ENCODE data around the gene LAMB1.
"Not testable (repeated sequence)": the region's sequence is repeated elsewhere in the genome, so short reads cannot be mapped to it uniquely, and the experiment has no call there.

DNA sequence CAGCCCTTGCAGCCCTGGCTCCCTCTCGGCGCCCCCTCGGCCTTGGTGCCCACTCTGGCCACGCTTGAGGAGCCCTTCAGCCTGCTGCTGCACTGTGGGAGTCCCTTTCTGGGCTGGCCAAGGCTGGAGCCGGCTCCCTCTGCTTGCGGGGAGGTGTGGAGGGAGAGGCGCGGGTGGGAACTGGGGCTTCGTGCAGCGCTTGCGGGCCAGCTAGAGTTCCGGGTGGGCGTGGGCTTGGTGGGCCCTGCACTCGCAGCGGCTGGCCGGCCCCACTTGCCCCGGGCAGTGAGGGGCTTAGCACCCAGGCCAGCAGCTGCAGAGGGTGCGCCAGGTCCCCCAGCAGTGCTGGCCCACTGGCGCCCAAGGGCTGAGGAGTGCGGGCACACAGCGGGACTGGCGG is 115.1 kb downstream of the LAMB1 start:
- TF ChIP-seq CTCF (IDR thresholded peaks at IDR 0.05; ENCODE audit: low read depth, low read length); EZH2phosphoT487 (IDR thresholded peaks at IDR 0.05; ENCODE audit: low read depth): not testable (repeated sequence)

All from OCI-LY3 (cell line).